GM21381 (cell line): ENCODE measurements around the gene MCMBP.
"Not testable (repeated sequence)": the region's sequence is repeated elsewhere in the genome, so short reads cannot be mapped to it uniquely, and the experiment has no call there.

ENCODE experiments used
- ATAC-seq: cut with Tn5 transposase; IDR thresholded peaks from one replicate; pipeline ENCODE4 v1.9.1; 2021; ENCODE audit warnings: mild to moderate bottlenecking, moderate library complexity; ENCODE audit not compliant: unreplicated experiment

MCMBP gene

GRCh38 chr10:119883901-119884611, 11.4 kb upstream of the MCMBP start:
- not testable (repeated sequence) for ATAC-seq

- no peak for ATAC-seq
Measured at GRCh38 chr10:119878524-119878923, 5.9 kb upstream of the MCMBP start.

GRCh38 chr10:119872860-119873681, 428 bp upstream of the MCMBP start:
- ATAC-seq = peak; percentile 92

GRCh38 chr10:119871881-119872609, 598 bp downstream of the MCMBP start:
- peak; percentile 42 for ATAC-seq

- not testable (repeated sequence) for ATAC-seq
Measured at GRCh38 chr10:119869398-119869797, 3.2 kb downstream of the MCMBP start.

GRCh38 chr10:119867317-119867716, 5.3 kb downstream of the MCMBP start:
- no peak for ATAC-seq

- no peak for ATAC-seq
Measured at GRCh38 chr10:119865699-119866240, 6.9 kb downstream of the MCMBP start.

GRCh38 chr10:119863951-119864565, 8.6 kb downstream of the MCMBP start:
- ATAC-seq = no peak

- ATAC-seq = no peak
Measured at GRCh38 chr10:119862524-119862923, 10.1 kb downstream of the MCMBP start.

- no peak for ATAC-seq
Measured at GRCh38 chr10:119860866-119861607, 11.6 kb downstream of the MCMBP start.

- no peak for ATAC-seq
Measured at GRCh38 chr10:119859420-119860258, 13.0 kb downstream of the MCMBP start.

GRCh38 chr10:119858063-119858462, 14.6 kb downstream of the MCMBP start:
- no peak for ATAC-seq

GRCh38 chr10:119853574-119853973, 19.1 kb downstream of the MCMBP start:
- no peak for ATAC-seq

- no peak for ATAC-seq
Measured at GRCh38 chr10:119852822-119853221, 19.8 kb downstream of the MCMBP start.

GRCh38 chr10:119852277-119852676, 20.4 kb downstream of the MCMBP start:
- no peak for ATAC-seq

GRCh38 chr10:119849944-119850343, 22.7 kb downstream of the MCMBP start:
- no peak for ATAC-seq

- no peak for ATAC-seq
Measured at GRCh38 chr10:119849031-119849789, 23.4 kb downstream of the MCMBP start.

GRCh38 chr10:119845656-119846055, 27.0 kb downstream of the MCMBP start:
- no peak for ATAC-seq
